ENCODE measurements around the gene PDCD1. TPM values are rescaled to one million over a fixed set of nuclear protein-coding genes. Genes with fewer than 3 reads are reported as not detected.
A peak's percentile ranks its signal among the peaks of the same experiment; 100 is the strongest.
"Not testable (repeated sequence)": the region's sequence is repeated elsewhere in the genome, so short reads cannot be mapped to it uniquely, and the experiment has no call there.

PDCD1 gene
- total RNA-seq, 4 donors from 2014 or later, result not detected

DNA sequence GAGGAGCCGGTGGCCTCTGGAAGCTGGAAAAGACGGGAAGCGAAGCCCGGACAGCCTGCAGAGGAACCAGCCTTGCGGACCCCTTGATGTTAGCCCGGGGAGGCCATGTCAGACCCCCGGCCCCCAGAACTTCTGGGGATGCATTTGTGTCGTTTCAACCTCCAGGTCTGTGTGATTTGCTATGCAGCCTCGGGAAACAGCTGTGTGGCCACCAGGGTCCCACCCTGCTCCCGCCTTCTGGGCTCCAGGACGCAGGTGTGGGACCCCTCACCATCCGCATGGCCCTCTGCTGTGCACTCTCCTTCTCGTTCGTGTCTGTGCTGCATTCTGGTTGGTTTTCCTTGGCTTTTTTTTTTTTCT lies 36.5 kb downstream of the PDCD1 start:
- H3K27ac ChIP-seq, result no peak overlapping the region
- peaks cover 5% of the 10 kb centered on the region for H3K9me3 ChIP-seq
- TF ChIP-seq CTCF (IDR thresholded peaks at IDR 0.05) (no peak), POLR2AphosphoS5 (IDR thresholded peaks at IDR 0.05) (no peak), POLR2A (IDR thresholded peaks at IDR 0.05) (no peak), EP300 (IDR thresholded peaks at IDR 0.05) (no peak)
- WGBS, result 82% methylated on average over 14 of the region's 14 CpGs
- H3K4me1 ChIP-seq, result no peaks in the 10 kb centered on the region
- DNase-seq (ENCODE audit: low spot score in 2 of 2), result peak in 1 of 2 donors; percentile 38
- peaks cover 19% of the 10 kb centered on the region for H3K27me3 ChIP-seq
- H3K4me3 ChIP-seq, result no peak overlapping the region
- no peaks in the 10 kb centered on the region for H3K36me3 ChIP-seq

GRCh38 chr2:241821460-241822263 lies 37.0 kb downstream of the PDCD1 start:
- TF ChIP-seq POLR2AphosphoS5 (IDR thresholded peaks at IDR 0.05) (no peak), EP300 (IDR thresholded peaks at IDR 0.05) (no peak), POLR2A (IDR thresholded peaks at IDR 0.05) (no peak), CTCF (IDR thresholded peaks at IDR 0.05) (no peak)
- Histone ChIP-seq H3K9me3 (no peaks in the 10 kb centered on the region), H3K27me3 (peaks cover 21% of the 10 kb centered on the region), H3K4me3 (no peak overlapping the region), H3K27ac (no peak overlapping the region), H3K36me3 (no peaks in the 10 kb centered on the region), H3K4me1 (no peaks in the 10 kb centered on the region)
- 71% methylated on average over 24 of the region's 28 CpGs for WGBS
- DNase-seq (ENCODE audit: low spot score in 2 of 2), result peak; percentile 56 to 73

DNA sequence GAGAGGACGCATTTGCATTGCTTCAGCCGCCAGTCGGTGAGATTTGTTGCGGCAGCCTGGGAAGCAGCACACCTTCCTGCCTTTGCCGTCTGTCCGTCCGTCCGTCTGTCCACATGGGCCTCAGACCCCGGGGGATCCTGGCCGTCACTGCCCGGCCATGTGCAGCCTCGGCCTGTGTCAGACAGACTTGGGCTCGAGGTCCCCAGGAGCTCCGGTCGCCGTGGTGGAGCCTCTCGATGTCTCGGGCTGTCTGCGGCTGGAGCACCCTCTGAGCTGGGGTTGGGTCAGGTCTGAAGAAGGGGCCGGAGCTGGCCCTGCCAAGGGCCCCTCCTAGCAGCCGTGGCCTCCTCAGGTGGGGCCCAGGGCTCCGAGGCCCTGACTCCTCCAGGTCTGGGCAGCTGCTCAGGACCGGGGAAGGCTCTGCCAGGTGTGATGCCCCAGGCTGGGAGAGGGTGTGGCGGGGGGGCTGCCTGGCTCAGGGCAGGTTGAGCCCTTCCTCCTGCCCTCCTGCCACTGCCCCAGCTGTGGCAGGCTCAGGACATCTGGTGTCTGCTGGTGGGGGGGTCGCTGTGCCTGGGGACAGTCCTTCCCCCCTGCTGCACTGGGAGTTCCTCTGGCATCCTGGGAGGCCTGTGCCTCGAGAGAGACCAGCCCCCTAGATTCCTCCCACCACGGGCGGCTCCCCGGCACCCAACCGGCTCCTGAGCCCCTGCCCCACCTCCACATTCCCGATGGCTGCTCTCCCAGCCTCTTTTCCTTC lies 37.9 kb downstream of the PDCD1 start:
- peak; percentile 58 to 67 for DNase-seq (ENCODE audit: low spot score in 2 of 2)
- Histone ChIP-seq H3K27me3 (peaks cover 27% of the 10 kb centered on the region), H3K4me1 (no peaks in the 10 kb centered on the region), H3K36me3 (no peaks in the 10 kb centered on the region), H3K4me3 (no peak overlapping the region), H3K9me3 (no peaks in the 10 kb centered on the region), H3K27ac (no peak overlapping the region)
- no peak for TF ChIP-seq CTCF (IDR thresholded peaks at IDR 0.05)
- TF ChIP-seq POLR2A (IDR thresholded peaks at IDR 0.05), result no peak
- TF ChIP-seq POLR2AphosphoS5 (IDR thresholded peaks at IDR 0.05), result no peak
- no peak for TF ChIP-seq EP300 (IDR thresholded peaks at IDR 0.05)
- 83% methylated on average over 10 of the region's 31 CpGs for WGBS

- H3K27ac ChIP-seq, H3K36me3 ChIP-seq, H3K4me3 ChIP-seq, H3K4me1 ChIP-seq, H3K9me3 ChIP-seq: not testable (repeated sequence)
- H3K27me3 ChIP-seq, result peaks cover 27% of the 10 kb centered on the region
- peak; percentile 57 to 65 for DNase-seq (ENCODE audit: low spot score in 2 of 2)
- WGBS, result 90% methylated on average over 14 of the region's 27 CpGs
These were observed 38.6 kb downstream of the PDCD1 start for GRCh38 chr2:241819947-241820624.

DNA sequence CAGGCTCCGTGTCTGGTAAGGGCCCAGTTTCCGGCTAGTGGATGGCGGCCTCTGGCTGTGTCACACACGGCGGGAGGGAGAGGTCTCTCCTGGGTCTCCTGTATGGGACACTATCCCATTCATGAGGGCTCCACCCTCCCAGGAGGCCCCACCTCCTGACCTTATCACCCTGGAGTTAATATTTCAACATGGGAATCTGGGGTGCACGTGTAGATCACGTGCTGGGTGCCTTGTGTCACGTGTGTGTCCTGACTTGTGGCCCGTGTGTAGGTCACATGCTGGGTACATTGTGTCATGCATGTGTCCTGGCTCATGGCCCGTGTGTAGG lies 39.8 kb downstream of the PDCD1 start:
- H3K36me3 ChIP-seq, result no peaks in the 10 kb centered on the region
- no peak for TF ChIP-seq CTCF (IDR thresholded peaks at IDR 0.05)
- peak; percentile 46 to 55 for DNase-seq (ENCODE audit: low spot score in 2 of 2)
- no peaks in the 10 kb centered on the region for H3K4me1 ChIP-seq
- no CpG with 5 or more reads among the region's 10 CpGs for WGBS
- H3K9me3 ChIP-seq, result no peaks in the 10 kb centered on the region
- H3K4me3 ChIP-seq, result no peak overlapping the region
- H3K27ac ChIP-seq, result no peak overlapping the region
- H3K27me3 ChIP-seq, result peaks cover 34% of the 10 kb centered on the region

Measured in suprapubic skin (tissue), 4 donors.